Liver (tissue), 3 donors: ENCODE data around the gene PELI2.

ENCODE experiments used
- EGR1 ChIP-seq, 2 donors: IDR thresholded peaks; 2 replicates each; pipeline ENCODE4 v1.6.1; 2016 to 2018; ENCODE audit warnings: antibody characterized with exemption in 2 of 2, low read depth in 2 of 2
- GABPA ChIP-seq, 2 donors: IDR thresholded peaks in 1 of 2; conservative IDR thresholded peaks in 1 of 2; 2 replicates each; pipeline ENCODE4 v1.6.1; 2016; ENCODE audit warnings: antibody characterized with exemption in 2 of 2, mild to moderate bottlenecking in 1 of 2, moderate library complexity in 1 of 2
- JUND ChIP-seq, 2 donors: IDR thresholded peaks; 2 replicates each; pipeline ENCODE4 v1.6.1; 2016; ENCODE audit warnings: antibody characterized with exemption in 2 of 2
- RAD21 ChIP-seq, 2 donors: IDR thresholded peaks; 2 replicates each; pipeline ENCODE4 v1.6.1; 2016; ENCODE audit warnings: antibody characterized with exemption in 2 of 2, mild to moderate bottlenecking in 2 of 2
- RXRA ChIP-seq, 2 donors: IDR thresholded peaks; 2 replicates each; pipeline ENCODE4 v1.6.1; 2017 to 2018; ENCODE audit warnings: antibody characterized with exemption in 2 of 2, mild to moderate bottlenecking in 1 of 2
- TAF1 ChIP-seq: conservative IDR thresholded peaks from 2 replicates; pipeline ENCODE4 v1.6.1; 2016; ENCODE audit warnings: antibody characterized with exemption, mild to moderate bottlenecking
- TF ChIP-seq, protein P1 (sequence below): fragments of 150-350 bp; IDR thresholded peaks from 2 replicates; pipeline ENCODE4 v1.5.1; 2017; ENCODE audit warnings: improper control_type of control experiment, low read depth, low read length; ENCODE audit not compliant: missing input control
- TF ChIP-seq, protein P2 (sequence below): IDR thresholded peaks from 2 replicates; pipeline ENCODE4 v1.6.1; 2016; ENCODE audit warnings: antibody characterized with exemption
- donor health status: healthy.
- donor health status: healthy.

DNA sequence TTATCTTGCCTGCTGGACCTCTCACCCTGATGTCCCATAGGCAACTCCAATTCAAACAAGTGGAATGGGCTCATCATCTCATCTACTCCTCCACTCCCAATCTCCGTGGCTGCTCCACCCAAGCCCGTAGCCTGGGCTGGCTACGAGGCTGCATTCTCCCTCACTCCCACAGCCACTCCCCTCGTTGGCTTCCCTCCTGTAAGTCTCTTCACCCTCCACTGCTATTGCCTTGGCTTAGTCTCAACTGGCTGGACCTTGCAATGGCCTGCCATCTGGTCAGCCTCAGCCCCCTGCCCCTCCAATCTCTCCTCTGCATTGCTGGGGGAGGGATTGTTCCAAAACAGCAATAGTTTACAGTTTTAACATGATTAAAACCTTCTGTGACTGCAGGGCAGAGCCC is 44.4 kb upstream of the PELI2 start:
- no peak for TF ChIP-seq GABPA (IDR thresholded peaks at IDR 0.05 in 1 of 2, conservative IDR thresholded peaks at IDR 0.05 in 1 of 2)
- TF ChIP-seq, protein P1, sequence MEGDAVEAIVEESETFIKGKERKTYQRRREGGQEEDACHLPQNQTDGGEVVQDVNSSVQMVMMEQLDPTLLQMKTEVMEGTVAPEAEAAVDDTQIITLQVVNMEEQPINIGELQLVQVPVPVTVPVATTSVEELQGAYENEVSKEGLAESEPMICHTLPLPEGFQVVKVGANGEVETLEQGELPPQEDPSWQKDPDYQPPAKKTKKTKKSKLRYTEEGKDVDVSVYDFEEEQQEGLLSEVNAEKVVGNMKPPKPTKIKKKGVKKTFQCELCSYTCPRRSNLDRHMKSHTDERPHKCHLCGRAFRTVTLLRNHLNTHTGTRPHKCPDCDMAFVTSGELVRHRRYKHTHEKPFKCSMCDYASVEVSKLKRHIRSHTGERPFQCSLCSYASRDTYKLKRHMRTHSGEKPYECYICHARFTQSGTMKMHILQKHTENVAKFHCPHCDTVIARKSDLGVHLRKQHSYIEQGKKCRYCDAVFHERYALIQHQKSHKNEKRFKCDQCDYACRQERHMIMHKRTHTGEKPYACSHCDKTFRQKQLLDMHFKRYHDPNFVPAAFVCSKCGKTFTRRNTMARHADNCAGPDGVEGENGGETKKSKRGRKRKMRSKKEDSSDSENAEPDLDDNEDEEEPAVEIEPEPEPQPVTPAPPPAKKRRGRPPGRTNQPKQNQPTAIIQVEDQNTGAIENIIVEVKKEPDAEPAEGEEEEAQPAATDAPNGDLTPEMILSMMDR: no peak
- no peak for TF ChIP-seq RAD21 (IDR thresholded peaks at IDR 0.05)
- TF ChIP-seq JUND (IDR thresholded peaks at IDR 0.05): no peak
- TF ChIP-seq EGR1 (IDR thresholded peaks at IDR 0.05; ENCODE audit: low read depth in 2 of 2): no peak
- TF ChIP-seq, protein P2, sequence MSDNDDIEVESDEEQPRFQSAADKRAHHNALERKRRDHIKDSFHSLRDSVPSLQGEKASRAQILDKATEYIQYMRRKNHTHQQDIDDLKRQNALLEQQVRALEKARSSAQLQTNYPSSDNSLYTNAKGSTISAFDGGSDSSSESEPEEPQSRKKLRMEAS: no peak
- no peak for TF ChIP-seq TAF1
- no peak for TF ChIP-seq RXRA (IDR thresholded peaks at IDR 0.05)
